GM23248 (cell line): ENCODE results near the gene SREK1. TPM values are rescaled to one million over a fixed set of nuclear protein-coding genes. Genes with fewer than 3 reads are reported as not detected.

Experiments used
- DNase-seq: peaks from one replicate; pipeline ENCODE4 v3.0.0-alpha.2; 2015
- H2AFZ ChIP-seq: fragments of 200-600 bp; sonication (generic); 2 replicates; pipeline ENCODE4 v1.6.1; 2016; ENCODE audit warnings: antibody characterized with exemption
- H3F3A ChIP-seq: fragments of 200-600 bp; sonication (generic); 2 replicates; pipeline ENCODE4 v1.6.1; 2016; ENCODE audit warnings: mild to moderate bottlenecking, antibody characterized with exemption, mixed run types; ENCODE audit not compliant: insufficient read depth
- H3K27ac ChIP-seq: fragments of 200-600 bp; sonication (generic); 2 replicates; pipeline ENCODE4 v1.5.1; 2016; ENCODE audit warnings: mild to moderate bottlenecking
- H3K27me3 ChIP-seq: fragments of 200-600 bp; sonication (generic); replicated peaks from 2 replicates; pipeline ENCODE4 v1.6.1; 2016; ENCODE audit warnings: mild to moderate bottlenecking; ENCODE audit not compliant: insufficient read depth
- H3K36me3 ChIP-seq: fragments of 200-600 bp; sonication (generic); 2 replicates; pipeline ENCODE4 v1.6.1; 2016; ENCODE audit warnings: low read depth, mild to moderate bottlenecking
- H3K4me1 ChIP-seq: fragments of 200-600 bp; sonication (generic); 2 replicates; pipeline ENCODE4 v1.6.1; 2016; ENCODE audit warnings: mild to moderate bottlenecking; ENCODE audit not compliant: insufficient read depth
- H3K4me2 ChIP-seq: fragments of 200-600 bp; sonication (generic); one replicate; pipeline ENCODE4 v1.6.1; 2016; ENCODE audit warnings: mild to moderate bottlenecking; ENCODE audit not compliant: unreplicated experiment
- H3K4me3 ChIP-seq: fragments of 200-600 bp; sonication (generic); 2 replicates; pipeline ENCODE4 v1.5.1; 2016; ENCODE audit warnings: mild to moderate bottlenecking
- H3K79me2 ChIP-seq: fragments of 200-600 bp; sonication (generic); 2 replicates; pipeline ENCODE4 v1.6.1; 2016; ENCODE audit warnings: mild to moderate bottlenecking; ENCODE audit not compliant: insufficient read depth
- H3K9ac ChIP-seq: fragments of 200-600 bp; sonication (generic); 2 replicates; pipeline ENCODE4 v1.6.1; 2016; ENCODE audit warnings: mild to moderate bottlenecking
- H3K9me2 ChIP-seq: fragments of 200-600 bp; sonication (generic); 2 replicates; pipeline ENCODE4 v1.6.1; 2016; ENCODE audit warnings: mixed run types, mild to moderate bottlenecking, moderate library complexity; ENCODE audit not compliant: insufficient read depth
- H3K9me3 ChIP-seq: fragments of 200-600 bp; sonication (generic); one replicate; pipeline ENCODE4 v1.6.1; 2017; ENCODE audit warnings: low read depth
- H4K20me1 ChIP-seq: fragments of 200-600 bp; sonication (generic); 2 replicates; pipeline ENCODE4 v1.6.0; 2016; ENCODE audit not compliant: insufficient read depth
- EZH2 ChIP-seq: fragments of 200-600 bp; sonication (generic); IDR thresholded peaks from 2 replicates; pipeline ENCODE4 v1.6.1; 2018; ENCODE audit warnings: antibody characterized with exemption, mild to moderate bottlenecking; ENCODE audit not compliant: insufficient read depth, poor library complexity, severe bottlenecking
- EZH2phosphoT487 ChIP-seq: fragments of 200-600 bp; sonication (generic); IDR thresholded peaks from 2 replicates; pipeline ENCODE4 v1.6.1; 2018; ENCODE audit warnings: antibody characterized with exemption, moderate library complexity, mild to moderate bottlenecking, low read depth; ENCODE audit not compliant: insufficient read depth
- WGBS, 2 experiments: methylation state at CpG; one replicate each; pipeline ENCODE4 v1.1.6; 2015 to 2017; ENCODE audit warnings: low lambda C conversion rate in 2 of 2, low coverage in 1 of 2; ENCODE audit errors: missing lambda C conversion rate in 2 of 2; 5-methylcytosine and 5-hydroxymethylcytosine counted together
- in situ Hi-C: fragments of 300-500 bp; cut with MboI; formaldehyde crosslinking; loops from 2 replicates; pipeline ENCODE4 v1.15.0; 2020
- polyA plus RNA-seq: library from polyadenylated mRNA; unstranded; fragments of >200 nt; fragmentation: Nextera tagmentation; extraction: Ambion mirVana; gene quantifications from 2 replicates; pipeline ENCODE4 v1.2.1, GENCODE V29; 2016
- total RNA-seq: library from RNA; depleted of rRNA; stranded (reverse); fragments of >200 nt; shearing (Covaris generic); gene quantifications from 2 replicates; pipeline ENCODE4 v1.2.3, GENCODE V29; 2014

SREK1 gene
- total and polyA plus RNA-seq, 2 experiments from 2014 or later: 32.2 to 45.5 TPM

DNA sequence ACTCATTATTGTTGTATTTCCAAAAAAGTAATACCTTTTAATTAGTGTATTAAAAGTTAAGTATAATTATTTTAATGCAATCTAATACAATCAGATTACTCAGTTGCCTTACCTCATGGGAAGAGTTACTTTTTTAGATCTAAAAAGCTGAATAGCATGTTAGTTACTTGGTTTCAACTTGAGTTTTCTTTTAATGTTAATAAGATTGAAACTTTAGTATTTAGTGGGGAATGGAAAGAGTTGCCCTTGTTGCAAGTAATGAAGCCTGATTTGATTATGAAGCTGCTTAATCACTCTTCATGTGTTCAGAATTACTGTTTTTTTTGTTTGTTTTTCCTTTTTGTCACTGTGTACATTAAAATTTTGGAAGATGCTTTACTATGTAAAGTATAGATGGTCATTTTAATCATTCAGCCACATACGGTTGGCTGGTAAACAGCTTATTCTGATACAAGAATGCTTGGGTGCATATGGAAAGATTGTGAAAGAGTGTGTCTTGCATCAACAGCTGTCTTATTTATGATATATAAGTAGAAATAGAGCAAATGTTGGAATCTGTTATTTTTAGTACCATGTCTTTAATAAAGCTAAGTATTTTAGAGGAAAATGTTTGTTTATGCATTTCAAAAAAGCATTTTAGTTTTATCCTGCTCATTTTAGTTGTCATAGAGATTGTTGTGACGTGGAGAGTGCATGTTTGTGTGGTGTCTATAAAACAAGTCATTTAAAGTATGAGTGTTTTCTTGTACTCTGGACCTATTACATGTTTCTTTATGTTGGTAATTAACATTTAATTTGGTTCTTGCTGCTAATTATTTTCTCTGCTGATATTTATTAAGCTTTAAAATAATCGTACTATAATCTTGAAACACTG lies 36.4 kb downstream of the SREK1 start:
- peaks cover 31% of the 10 kb centered on the region for H3K79me2 ChIP-seq

DNA sequence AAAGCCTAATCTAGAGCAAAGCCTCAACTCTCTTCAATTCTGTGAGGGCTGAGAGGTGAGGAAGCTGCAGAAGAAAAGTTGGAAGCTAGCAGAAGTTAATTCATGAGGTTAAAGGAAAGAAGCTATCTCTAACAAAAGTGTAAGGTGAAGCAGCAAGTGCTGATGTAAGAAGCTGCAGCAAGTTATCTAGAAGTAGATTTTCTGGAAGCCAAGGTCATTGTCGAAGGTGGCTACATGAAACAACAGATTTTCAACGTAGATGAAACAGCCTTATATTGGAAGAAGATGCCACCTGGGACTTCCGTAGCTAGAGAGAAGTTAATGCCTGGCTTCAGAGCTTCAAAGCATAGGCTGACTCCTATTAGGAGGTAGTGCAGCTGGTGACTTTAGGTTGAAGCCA lies 42.0 kb downstream of the SREK1 start:
- no peaks in the 10 kb centered on the region for H3F3A ChIP-seq
- H4K20me1 ChIP-seq: no peaks in the 10 kb centered on the region
- H3K4me2 ChIP-seq: no peak overlapping the region
- H3K9me2 ChIP-seq: no peaks in the 10 kb centered on the region
- H3K36me3 ChIP-seq: peaks cover 23% of the 10 kb centered on the region
- WGBS, 2 experiments: 43 to 58% methylated on average over 3 of the region's 3 CpGs
- no peaks in the 10 kb centered on the region for H3K79me2 ChIP-seq
- no peak for DNase-seq
- H2AFZ ChIP-seq: no peak overlapping the region
- TF ChIP-seq EZH2: no peak
- no peak for TF ChIP-seq EZH2phosphoT487
- in situ Hi-C loops: no loop called here
- no peak overlapping the region for H3K27ac ChIP-seq
- no peaks in the 10 kb centered on the region for H3K9me3 ChIP-seq
- no peak overlapping the region for H3K4me3 ChIP-seq
- H3K9ac ChIP-seq: no peak overlapping the region
- no peaks in the 10 kb centered on the region for H3K4me1 ChIP-seq
- H3K27me3 ChIP-seq: no peaks in the 10 kb centered on the region

More for the DNA sequence above, 36.4 kb downstream of the SREK1 start:
- no peaks in the 10 kb centered on the region for H3K4me1 ChIP-seq
- H3K4me2 ChIP-seq: no peak overlapping the region
- no peaks in the 10 kb centered on the region for H3K9me3 ChIP-seq
- no peaks in the 10 kb centered on the region for H4K20me1 ChIP-seq
- H3F3A ChIP-seq: no peaks in the 10 kb centered on the region
- H3K27ac ChIP-seq: no peak overlapping the region
- H3K9ac ChIP-seq: no peak overlapping the region
- WGBS, 2 experiments: 88 to 98% methylated on average over 3 of the region's 3 CpGs
- no peak for DNase-seq
- H3K9me2 ChIP-seq: no peaks in the 10 kb centered on the region
- H3K4me3 ChIP-seq: no peak overlapping the region
- H3K36me3 ChIP-seq: peaks cover 61% of the 10 kb centered on the region
- H3K27me3 ChIP-seq: no peaks in the 10 kb centered on the region
- in situ Hi-C loops: no loop called here
- H2AFZ ChIP-seq: no peak overlapping the region
- TF ChIP-seq EZH2phosphoT487 (no peak), EZH2 (no peak)

DNA sequence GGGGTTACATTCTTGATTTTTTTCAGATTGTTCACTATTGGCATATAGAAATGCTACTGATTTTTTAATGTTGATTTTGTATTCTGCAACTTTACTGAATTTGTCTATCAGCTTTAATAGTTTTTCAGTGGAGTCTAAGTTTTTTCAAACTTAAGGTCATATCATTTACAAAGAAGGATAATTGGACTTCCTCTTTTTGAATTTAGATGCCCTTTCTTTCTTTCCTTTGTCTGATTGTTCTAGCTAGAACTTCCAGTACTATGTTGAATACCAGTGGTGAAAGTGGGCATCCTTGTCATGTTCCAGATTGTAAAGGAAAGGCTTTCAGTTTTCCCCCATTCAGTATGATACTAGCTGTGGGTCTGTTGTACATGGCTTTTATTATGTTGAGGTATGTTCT lies 49.3 kb downstream of the SREK1 start:
- H3K79me2 ChIP-seq: no peaks in the 10 kb centered on the region

DNA sequence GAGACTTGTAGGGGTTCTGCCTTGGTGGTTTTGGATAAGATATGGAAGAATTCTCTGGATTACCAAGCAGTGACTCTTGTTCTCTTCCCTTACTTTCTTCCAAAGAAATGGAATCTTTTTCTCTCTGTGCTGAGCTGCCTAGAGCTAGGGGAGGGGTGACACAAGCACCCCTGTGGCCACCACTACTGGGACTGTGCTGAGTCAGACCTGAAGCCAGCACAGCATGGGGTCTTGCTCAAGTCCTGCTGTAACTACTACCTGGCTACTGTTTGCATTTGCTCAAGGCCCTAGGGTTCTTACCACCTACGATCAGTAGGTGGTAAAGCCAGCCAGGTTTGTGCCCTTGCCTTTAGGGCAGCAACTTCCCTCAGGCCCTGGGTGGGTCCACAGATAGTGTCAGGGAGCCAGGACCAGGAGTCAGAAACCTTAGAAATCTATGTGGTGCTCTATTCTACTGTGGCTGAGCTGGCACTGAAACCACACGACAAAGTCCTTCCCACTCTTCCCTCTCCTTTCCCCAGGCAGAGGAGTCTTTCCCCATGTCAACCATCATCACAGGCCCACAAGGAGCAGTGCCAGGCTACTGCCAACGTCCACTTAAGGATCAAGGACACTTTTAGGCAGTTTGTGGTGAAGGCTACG lies 53.8 kb downstream of the SREK1 start:
- DNase-seq: no peak
- Histone ChIP-seq H3K4me1 (no peaks in the 10 kb centered on the region), H3K79me2 (no peaks in the 10 kb centered on the region), H3F3A (no peaks in the 10 kb centered on the region), H3K27me3 (no peaks in the 10 kb centered on the region), H3K36me3 (no peaks in the 10 kb centered on the region), H3K9ac (no peak overlapping the region), H3K27ac (no peak overlapping the region), H3K4me2 (no peak overlapping the region), H3K9me2 (no peaks in the 10 kb centered on the region), H2AFZ (no peak overlapping the region), H4K20me1 (no peaks in the 10 kb centered on the region), H3K9me3 (no peaks in the 10 kb centered on the region), H3K4me3 (no peak overlapping the region)
- in situ Hi-C loops: no loop called here
- TF ChIP-seq EZH2: no peak
- no peak for TF ChIP-seq EZH2phosphoT487
- WGBS, 2 experiments: 58 to 62% methylated on average over 4 of the region's 4 CpGs

More for the DNA sequence above, 49.3 kb downstream of the SREK1 start:
- H3K36me3 ChIP-seq: no peaks in the 10 kb centered on the region
- TF ChIP-seq EZH2phosphoT487 (no peak), EZH2 (no peak)
- H3K27me3 ChIP-seq: no peaks in the 10 kb centered on the region
- H3K9me2 ChIP-seq: no peaks in the 10 kb centered on the region
- no peak overlapping the region for H2AFZ ChIP-seq
- no peak overlapping the region for H3K4me2 ChIP-seq
- H3K4me3 ChIP-seq: no peak overlapping the region
- H3K27ac ChIP-seq: no peak overlapping the region
- no peaks in the 10 kb centered on the region for H3K9me3 ChIP-seq
- no peak overlapping the region for H3K9ac ChIP-seq
- no peaks in the 10 kb centered on the region for H3K4me1 ChIP-seq
- no peak for DNase-seq
- H4K20me1 ChIP-seq: no peaks in the 10 kb centered on the region
- no peaks in the 10 kb centered on the region for H3F3A ChIP-seq
- in situ Hi-C loops: no loop called here

DNA sequence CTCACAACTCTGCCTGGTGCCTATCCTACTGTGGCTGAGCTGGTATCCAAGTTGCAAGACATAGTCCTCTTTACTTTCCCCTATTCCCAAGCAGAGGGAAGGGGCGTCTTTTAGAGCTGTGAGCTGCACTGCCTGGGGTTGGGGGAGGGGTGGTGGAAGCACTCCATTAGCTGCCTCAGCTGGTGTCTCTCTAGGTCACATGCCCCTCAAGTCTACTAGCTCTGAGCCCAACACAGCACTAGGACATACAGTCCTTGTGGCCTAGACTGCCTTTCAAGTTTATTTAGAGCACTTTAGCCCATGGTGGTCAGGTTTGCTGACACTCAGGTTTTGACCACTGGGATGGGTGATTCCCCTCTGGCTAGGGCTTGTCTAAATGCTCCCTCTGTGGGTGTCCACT lies 54.7 kb downstream of the SREK1 start:
- TF ChIP-seq EZH2phosphoT487 (no peak), EZH2 (no peak)
- H3K79me2 ChIP-seq: no peaks in the 10 kb centered on the region
- H3F3A ChIP-seq: no peaks in the 10 kb centered on the region
- no peak overlapping the region for H3K9ac ChIP-seq
- no peak overlapping the region for H3K4me3 ChIP-seq
- no peaks in the 10 kb centered on the region for H3K9me2 ChIP-seq
- H3K27ac ChIP-seq: no peak overlapping the region
- H3K4me1 ChIP-seq: no peaks in the 10 kb centered on the region
- no peaks in the 10 kb centered on the region for H4K20me1 ChIP-seq
- 63 to 67% methylated on average over 1 of the region's 1 CpG for WGBS, 2 experiments
- H3K9me3 ChIP-seq: no peaks in the 10 kb centered on the region
- in situ Hi-C loops: no loop called here
- H3K36me3 ChIP-seq: no peaks in the 10 kb centered on the region
- H3K27me3 ChIP-seq: no peaks in the 10 kb centered on the region
- no peak overlapping the region for H3K4me2 ChIP-seq
- no peak for DNase-seq
- no peak overlapping the region for H2AFZ ChIP-seq
